Fibroblast of skin of right quadriceps (primary cell): ENCODE results near the gene PCLAF.

Experiments
- DNase-seq: peaks from one replicate; pipeline ENCODE4 v3.0.0-alpha.2; 2013

The PCLAF gene

GRCh38 chr15:64314456-64314855 lies 66.8 kb downstream of the PCLAF start:
- peak; percentile 2 for DNase-seq
